Activated CD4-positive, alpha-beta T cell treated with anti-CD3 and anti-CD28 coated beads for 1 hour (primary cell): ENCODE measurements around the gene RAD54L2.
"Not testable (repeated sequence)": the region's sequence is repeated elsewhere in the genome, so short reads cannot be mapped to it uniquely, and the experiment has no call there.

Experiments
- DNase-seq: peaks from one replicate; pipeline ENCODE4 v3.0.0-alpha.2; 2020

RAD54L2 gene, protein sequence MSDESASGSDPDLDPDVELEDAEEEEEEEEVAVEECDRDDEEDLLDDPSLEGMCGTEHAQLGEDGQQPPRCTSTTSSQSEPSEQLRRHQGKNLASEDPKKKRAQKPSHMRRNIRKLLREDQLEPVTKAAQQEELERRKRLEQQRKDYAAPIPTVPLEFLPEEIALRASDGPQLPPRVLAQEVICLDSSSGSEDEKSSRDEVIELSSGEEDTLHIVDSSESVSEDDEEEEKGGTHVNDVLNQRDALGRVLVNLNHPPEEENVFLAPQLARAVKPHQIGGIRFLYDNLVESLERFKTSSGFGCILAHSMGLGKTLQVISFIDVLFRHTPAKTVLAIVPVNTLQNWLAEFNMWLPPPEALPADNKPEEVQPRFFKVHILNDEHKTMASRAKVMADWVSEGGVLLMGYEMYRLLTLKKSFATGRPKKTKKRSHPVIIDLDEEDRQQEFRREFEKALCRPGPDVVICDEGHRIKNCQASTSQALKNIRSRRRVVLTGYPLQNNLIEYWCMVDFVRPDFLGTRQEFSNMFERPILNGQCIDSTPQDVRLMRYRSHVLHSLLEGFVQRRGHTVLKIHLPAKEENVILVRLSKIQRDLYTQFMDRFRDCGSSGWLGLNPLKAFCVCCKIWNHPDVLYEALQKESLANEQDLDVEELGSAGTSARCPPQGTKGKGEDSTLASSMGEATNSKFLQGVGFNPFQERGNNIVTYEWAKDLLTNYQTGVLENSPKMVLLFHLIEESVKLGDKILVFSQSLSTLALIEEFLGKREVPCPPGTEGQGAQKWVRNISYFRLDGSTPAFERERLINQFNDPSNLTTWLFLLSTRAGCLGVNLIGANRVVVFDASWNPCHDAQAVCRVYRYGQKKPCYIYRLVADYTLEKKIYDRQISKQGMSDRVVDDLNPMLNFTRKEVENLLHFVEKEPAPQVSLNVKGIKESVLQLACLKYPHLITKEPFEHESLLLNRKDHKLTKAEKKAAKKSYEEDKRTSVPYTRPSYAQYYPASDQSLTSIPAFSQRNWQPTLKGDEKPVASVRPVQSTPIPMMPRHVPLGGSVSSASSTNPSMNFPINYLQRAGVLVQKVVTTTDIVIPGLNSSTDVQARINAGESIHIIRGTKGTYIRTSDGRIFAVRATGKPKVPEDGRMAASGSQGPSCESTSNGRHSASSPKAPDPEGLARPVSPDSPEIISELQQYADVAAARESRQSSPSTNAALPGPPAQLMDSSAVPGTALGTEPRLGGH (N-terminal part only)

DNA sequence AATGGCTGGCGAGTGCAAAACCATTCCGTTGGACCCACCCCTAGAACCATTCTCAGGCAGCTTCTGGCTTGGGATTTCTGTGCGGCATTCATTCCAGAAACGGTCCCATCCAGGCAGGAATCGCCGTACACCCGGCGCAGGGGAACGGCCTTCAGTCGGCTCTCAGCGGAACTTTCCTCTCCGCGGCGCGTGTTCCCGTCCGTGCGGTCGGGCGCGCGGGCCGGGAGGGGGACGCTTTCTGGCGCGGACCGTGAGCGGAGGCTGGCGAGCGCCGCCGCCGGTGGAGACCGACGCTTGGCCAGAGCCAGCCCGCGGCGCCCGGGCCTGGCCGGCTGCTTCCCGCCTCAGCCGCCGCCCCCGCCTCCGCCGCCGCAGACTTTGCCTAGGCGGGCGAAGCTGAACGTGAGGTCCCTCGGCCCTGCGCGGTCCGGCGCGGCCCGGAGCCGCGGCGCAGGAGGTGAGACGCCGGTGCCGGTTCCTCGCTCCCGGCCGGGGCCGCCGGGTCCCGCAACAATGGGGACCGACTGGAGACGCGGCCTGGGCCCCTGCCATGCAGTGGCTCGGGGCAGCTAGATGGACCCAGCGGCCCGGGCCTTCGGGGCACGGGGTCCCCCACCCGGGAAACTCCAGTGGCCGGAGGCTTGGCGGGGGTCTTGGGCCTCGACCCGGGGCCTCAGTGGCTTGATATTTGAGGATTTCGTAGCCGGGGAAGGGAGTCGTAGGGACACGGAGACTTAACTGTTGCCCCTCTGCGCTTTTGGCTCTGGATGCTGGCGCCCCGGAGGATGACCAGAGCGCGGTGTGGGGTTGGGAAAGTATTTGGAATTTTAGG, at the start of gene RAD54L2:
TSS of gene RAD54L2 (plus strand) at position 261 of the 832 bp plus-strand sequence. CDS start 51,702 bp downstream, outside the sequence.
- peak; percentile 71 for DNase-seq

DNA sequence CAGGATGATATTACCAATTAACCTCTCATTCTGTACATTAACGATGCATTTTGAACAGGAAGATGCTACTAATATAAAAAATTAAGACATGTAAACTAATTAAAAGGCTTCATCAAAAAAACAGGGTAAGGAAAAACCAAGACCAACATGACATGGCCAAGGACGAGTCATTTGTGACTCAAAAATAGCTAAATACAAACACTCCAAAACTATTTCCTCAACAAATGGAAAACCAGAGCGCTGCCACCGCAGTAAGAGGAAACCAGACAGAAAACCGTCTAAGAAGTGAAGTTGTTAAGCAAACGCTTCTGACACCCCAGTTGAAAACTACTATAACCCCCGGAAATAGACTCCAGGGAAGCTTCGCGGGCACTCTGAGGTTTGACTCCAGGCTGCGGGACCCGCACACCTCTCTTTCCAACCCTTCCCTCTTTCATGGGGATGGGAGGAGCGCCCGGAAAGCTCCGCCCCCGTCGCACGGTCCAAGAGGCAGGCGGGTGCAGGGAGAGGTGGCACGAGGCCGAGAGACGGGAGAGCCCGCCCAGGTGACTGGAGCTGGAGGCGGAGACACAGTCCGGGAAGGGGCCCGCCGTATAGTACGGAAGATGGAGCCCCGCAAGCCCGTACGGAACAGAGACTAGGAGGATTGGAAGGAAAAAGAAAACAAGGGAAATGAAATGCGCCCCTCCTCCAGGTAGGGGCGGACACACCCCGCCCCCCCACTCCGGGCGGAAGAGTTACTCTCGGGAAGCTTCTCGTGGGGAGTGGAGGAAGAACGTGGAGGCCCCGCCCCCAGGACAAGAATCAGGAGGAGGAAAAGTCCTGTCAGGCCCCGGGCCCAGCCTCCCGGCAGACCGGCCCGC, 39.4 kb upstream of the RAD54L2 start:
- peak; percentile 71 for DNase-seq

DNA sequence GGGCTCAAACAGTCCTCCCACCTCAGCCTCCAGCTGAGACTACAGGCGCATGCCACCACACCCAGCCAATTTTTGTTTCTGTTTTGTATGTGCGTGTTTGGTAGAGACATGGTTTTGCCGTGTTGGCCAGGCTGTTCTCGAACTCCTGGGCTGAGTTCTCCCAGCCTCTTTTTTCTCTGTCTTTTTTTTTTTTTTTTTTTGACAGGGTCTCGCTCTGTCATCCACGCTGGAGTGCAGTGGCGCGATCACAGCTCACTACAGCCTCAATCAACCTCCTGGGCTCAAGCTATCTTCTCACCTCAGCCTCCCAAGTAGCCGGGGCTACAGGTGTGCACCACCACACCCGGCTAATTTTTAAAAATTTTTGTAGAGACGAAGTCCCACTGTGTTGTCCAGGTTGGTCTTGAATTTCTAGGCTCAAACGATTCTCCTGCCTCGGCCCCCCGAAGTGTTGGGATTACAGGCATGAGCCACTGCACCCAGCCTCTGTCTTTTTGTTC, 37.8 kb upstream of the RAD54L2 start:
- no peak for DNase-seq

DNA sequence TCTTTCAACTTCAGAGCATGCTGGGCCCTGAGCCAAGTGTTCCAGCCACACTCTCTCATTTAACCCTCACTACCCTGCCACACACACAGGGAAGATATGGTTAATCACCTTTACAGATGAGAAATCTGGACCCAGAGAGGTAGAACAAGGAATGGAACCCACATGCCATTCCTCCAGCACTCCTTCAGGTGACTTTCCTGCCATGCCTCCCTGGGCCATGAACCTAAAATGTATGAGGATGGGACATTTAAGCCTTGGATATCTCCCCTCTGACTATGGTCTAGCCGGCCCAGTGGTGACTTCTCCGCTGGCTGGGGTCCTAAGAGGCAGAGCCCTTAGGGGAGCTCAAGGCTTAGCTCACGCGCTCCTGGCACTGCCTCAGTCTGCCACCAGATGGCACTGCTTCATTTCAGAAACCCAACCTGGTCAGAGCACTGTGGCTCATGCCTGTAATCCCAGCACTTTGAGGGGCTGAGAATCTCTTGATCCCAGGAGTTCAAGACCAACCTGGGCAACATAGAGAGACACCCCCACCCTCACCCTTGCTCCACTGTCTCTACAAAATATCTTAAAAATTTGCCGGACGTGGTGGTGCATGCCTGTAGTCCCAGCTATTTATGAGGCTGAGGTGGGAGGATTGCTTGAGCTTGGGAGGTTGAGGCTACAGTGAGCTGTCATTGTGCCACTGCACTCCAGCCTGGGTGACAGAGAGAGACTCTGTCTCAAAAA, 36.5 kb upstream of the RAD54L2 start:
- peak; percentile 64 for DNase-seq

DNA sequence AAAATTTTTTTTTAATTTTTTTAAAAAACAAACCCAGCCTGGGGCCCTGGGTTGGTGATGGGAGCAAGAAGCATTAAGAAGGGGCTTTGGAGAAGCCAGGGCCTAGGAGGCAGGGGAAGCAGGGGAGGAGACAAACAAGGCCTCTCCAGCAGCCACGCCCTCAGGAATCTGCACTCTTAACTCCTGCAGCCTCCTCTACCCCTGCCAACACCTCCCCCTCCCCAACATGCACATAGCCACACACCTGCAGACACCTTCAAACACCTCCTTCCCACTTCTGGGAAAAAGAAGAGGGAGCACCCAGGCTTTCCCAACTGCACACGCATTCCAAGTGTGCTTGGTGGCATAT, 36.0 kb upstream of the RAD54L2 start:
- DNase-seq = no peak

DNA sequence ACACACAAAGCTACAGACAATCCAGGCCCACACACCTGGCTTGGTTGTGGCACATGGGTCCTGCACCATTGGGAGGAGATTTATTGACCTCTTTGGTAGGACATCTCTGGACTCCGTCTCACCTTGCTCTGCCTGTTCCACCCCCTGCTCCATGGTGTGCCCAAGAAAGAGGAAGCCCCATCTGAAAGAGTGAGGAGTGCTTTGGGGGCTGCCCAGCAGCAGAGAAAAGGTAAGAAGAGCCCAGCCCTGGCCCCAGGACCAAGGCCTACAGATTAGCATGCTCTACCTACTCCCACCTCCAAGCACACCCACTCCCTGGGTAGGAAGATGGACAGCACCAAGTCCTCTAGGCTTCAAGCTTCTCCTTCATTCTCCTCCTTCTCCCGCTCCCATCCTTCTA, 35.5 kb upstream of the RAD54L2 start:
- DNase-seq = no peak

DNA sequence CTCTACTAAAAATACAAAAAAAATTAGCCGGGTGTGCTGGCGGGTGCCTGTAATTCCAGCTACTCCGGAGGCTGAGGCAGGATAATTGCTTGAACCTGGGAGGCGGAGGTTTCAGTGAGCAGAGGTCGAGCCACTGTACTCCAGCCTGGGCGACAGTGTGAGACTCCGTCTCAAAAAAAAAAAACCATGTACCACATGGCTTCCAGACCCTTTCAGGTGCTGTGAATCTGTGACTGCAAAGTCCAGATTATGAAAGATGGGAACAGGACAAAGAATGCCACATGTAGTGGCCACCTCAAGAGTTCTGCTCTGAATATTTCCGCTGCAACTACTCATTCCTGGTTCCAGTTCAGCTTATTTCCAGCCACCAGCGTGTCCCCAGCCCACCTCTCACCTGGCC, 30.3 kb upstream of the RAD54L2 start:
- no peak for DNase-seq

DNA sequence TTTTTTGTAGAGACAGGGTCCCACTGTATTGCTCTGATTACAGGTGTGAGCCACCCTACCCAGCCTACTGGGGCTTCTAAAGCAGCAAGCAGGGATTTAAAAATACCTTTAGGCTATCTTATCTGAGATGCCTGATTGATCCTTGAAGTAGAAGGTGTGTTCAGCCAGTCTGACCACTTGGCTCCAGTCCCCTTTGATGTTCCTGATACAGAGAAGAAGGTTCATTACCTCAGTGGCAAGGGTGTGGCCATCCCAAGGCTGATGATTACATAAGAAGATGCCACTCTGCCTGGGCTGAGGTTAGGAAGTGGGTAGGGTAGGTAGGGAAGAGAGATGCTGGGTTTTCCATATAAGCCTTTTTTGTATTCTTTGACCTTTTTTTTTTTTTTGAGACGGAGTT, 27.5 kb upstream of the RAD54L2 start:
- DNase-seq = no peak

DNA sequence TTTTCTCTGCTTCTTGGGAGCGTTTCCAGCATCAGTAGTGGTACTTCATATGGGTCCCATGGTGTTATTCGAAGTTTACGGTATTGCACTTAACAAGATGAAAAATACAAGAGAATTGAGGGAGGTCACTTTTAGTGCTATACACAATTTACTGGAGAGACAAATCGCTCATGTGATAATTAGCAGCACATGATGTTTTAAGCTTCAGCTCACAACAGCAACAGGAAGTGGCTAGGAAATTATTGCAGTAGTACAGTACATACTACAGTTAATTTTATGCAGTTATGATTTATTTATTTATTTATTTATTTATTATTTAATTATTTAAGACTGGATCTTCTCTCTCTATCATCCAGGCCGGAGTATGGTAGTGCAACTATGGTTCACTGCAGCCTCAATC, 24.3 kb upstream of the RAD54L2 start:
- no peak for DNase-seq

DNA sequence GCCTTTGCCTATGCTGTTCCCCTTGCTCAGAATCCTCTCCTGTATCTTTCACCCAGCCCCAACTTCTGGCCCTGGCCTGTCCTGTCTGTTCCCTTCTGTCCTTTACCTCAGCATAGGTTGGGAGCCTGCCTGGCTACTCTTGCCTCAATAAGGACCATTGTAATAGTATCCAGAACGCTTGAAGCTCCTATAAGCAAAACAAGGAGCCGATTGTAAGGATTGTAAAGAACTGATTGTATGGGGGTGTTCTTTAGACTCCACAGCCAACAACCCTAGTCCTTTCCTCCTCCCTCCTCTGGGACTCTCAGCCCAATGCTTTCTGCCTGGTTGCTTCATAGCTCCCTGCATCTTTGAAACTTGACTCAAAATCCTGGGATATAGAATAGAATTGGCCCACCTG, 18.7 kb upstream of the RAD54L2 start:
- no peak for DNase-seq

DNA sequence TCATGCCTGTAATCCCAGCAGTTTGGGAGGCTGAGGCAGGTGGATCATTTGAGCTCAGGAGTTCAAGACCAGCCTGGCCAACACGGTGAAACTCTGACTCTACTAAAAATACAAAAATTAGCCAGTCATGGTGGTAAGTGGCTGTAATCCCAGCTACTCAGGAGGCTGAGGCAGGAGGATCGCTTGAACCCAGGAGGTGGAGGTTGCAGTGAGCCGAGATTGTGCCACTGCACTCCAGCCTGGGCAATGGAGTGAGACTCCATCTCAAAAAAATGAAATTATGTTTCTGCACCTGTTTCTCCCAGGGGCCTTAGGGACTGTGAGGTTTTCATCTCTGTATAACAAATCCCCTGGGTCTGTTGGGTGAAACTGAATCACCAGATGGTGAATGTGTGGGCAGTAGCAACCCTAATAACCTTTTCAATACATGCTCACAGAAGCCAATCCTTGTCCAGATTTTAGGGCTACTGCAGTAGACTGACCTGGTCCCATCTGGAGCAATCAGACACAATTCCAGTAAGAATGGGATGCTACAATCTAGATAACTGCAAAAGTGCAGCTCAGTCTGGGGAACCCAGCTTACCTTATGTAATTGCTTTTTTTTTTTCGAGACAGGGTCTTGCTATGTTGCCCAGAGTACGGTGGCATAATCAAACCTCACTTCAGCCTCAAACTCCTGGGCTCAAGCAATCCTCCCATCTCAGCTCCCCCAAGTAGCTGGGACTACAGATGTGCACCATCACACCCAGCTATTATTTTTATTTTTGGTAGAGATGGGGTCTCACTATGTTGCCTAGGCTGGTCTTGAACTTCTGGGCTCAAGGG, 17.4 kb upstream of the RAD54L2 start:
- DNase-seq = not testable (repeated sequence)

DNA sequence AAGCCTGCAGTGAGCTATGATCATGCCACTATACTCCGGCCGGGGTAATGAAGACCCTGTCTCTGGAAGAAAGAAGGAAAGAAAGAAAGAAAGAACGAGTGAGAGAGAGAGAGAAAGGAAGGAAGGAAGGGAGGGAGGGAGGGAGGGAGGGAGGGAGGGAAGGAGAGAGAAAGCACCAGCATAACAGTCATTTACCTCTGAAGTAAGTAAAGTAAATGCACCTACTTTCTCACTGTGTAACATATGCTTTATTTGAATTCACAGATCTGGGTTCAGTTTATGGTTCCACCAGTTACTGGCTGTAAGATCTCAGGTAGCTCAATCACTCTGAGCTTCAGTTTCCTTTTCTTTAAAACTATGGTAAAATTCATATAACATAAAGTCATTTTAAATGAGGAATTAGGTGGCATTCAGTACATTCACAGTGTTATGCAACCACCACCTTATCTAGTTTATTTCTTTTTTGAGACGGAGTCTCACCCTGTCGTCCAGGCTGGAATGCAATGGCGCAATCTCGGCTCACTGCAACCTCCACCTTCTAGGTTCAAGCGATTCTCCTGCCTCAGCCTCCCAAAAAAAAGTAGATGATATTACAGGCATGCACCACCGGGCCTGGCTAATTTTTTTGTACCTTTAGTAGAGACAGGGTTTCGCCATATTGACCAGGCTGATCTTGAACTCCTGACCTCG, 16.1 kb upstream of the RAD54L2 start:
- DNase-seq = no peak

DNA sequence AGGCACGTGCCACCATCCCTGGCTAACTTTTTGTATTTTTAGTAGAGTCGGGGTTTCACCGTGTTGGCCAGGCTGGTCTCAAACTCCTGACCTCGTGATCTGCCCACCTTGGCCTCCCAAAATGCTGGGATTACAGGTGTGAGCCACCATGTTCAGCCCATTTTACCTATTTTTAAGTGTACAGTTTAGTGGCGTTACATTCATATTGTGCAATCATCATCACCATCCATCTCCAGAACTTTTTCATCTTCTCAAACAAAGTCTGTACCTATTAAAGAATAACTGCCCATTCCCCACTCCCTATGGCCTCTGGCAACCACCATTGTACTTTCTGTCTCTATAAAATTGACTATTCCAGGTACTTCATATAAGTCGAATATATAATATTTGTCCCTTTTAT, 13.6 kb upstream of the RAD54L2 start:
- not testable (repeated sequence) for DNase-seq

DNA sequence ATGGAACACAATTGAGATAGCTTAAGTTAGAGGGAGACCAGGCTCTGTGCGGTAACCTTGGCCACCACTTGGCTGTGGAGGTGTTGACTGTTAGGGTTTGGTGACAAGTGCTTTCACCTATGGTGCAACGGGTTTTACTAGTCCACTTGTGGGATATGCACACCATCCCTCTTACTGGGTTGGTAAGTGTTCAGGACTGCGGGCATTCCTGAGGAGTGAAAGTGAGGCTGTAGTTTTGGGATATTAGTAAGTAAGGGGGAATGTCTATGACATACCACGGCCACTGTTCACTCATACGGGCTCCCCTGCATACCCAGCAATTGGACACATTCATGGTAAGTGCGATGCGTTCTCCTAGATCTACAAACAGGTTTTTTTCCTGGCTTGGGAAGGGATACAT, 8.0 kb upstream of the RAD54L2 start:
- no peak for DNase-seq

DNA sequence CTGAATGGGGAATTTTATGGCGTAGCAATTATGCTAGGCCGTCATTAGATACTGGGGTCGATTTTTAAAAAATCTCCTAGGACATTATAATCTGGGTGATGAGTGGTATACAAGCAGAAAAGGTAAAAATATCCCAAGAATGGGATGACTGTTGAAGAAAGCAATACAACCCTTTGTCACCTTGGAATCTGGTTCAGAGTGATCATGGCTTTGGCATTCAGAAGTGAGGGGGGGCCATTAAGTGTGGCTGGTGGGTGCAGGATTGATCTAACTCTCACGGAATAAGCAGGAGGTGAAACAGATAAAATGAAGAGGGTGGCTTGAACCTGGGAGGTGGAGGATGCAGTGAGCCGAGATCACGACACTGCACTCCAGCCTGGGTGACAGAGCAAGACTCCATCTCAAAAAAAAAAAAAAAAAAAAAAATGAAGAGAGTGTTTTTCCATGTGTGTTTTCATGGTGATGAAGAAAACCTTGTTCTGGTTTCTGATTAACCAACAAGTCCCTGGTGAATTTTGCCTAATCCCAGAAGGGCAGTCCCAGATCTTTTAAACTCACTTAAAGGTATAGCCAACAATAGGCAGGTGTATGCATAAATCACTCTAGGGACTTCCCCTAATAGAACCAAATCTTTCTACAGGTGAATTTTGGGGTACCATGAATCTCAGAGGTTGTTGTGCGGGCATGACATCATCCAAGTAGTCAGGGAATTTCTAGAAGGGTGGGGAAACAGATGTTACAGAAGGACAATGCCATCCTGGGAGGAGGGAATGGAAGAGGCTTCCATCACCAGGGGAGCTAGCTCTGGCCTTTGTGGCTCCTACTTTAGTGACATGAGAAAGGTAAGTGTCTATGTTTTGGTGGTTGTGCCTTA, 3.1 kb upstream of the RAD54L2 start:
- DNase-seq = no peak

DNA sequence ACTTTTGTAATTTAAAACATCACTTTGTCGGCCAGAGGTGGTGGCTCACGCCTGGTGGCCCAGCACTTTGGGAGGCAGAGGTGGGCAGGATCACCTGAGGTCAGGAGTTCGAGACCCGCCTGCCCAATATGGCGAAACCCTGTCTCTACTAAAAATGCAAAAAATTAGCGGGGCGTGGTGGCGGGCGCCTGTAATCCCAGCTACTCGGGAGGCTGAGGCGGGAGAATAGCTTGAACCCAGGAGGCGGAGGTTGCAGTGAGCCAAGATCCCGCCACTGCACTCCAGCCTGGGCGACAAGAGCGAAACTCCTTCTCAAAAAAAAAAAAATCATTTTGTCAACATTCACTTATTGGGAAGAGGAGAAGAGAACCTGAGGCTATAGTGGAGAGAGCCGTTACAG, 888 bp upstream of the RAD54L2 start:
- not testable (repeated sequence) for DNase-seq

DNA sequence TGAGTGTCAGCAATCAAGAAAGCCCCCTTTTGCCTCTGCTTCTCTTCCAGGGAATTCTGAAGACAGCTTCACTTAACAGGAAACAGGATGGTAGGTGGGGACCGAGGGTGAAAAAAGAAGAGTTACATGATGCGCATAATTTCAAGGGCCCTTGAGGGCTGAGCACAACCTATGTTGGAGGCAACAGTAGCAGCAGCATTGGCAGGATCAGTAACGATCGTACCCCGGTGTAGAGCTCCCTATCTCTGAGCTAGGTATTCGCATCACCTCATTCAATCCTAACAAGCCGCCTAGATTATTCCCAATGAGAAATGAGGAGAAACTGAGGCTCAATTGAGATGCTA, 432 bp upstream of the RAD54L2 start:
- DNase-seq = no peak
